Right lobe of liver (tissue), 6 donors: ENCODE measurements around the gene MRGPRX2. TPM values are rescaled to one million over a fixed set of nuclear protein-coding genes. Genes with fewer than 3 reads are reported as not detected.

ENCODE experiments used
- ATAC-seq, 4 donors: fragments of 200-7000 bp; cut with Tn5 transposase; one replicate each; pipeline ENCODE4 v1.9.1; 2020; ENCODE audit warnings: mild to moderate bottlenecking in 4 of 4, moderate library complexity in 4 of 4
- DNase-seq, 3 donors: peaks; one replicate each; pipeline ENCODE4 v3.0.0-alpha.2; 2020
- H3K27ac ChIP-seq, 3 donors: fragments of 200-600 bp; one replicate each; pipeline ENCODE4 v1.8.0; 2022
- H3K27me3 ChIP-seq, 2 donors: fragments of 200-600 bp; one replicate each; pipeline ENCODE4 v1.8.0; 2022
- H3K36me3 ChIP-seq, 4 donors: fragments of 200-600 bp; sonication (generic) in 1 of 4; one replicate each; pipeline versions ENCODE4 v1.5.1 to v1.8.0; 2017 to 2022; ENCODE audit warnings: control low read depth in 1 of 4
- H3K4me1 ChIP-seq, 4 donors: fragments of 200-600 bp; sonication (generic) in 1 of 4; one replicate each; pipeline versions ENCODE4 v1.5.1 to v1.8.0; 2017 to 2022; ENCODE audit warnings: control low read depth in 1 of 4
- H3K4me3 ChIP-seq, 3 donors: fragments of 200-600 bp; one replicate each; pipeline ENCODE4 v1.8.0; 2022
- H3K9me3 ChIP-seq, 4 donors: fragments of 200-600 bp; sonication (generic) in 1 of 4; one replicate each; pipeline versions ENCODE4 v1.5.1 to v1.8.0; 2017 to 2022; ENCODE audit warnings: control low read depth in 1 of 4
- CTCF ChIP-seq, 4 donors: fragments of 200-600 bp in 3 of 4; fragments of 450-650 bp in 1 of 4; IDR thresholded peaks; one replicate each; pipeline versions ENCODE4 v1.5.1 to v1.8.0; 2016 to 2022; ENCODE audit warnings: antibody characterized with exemption in 4 of 4, mild to moderate bottlenecking in 2 of 4
- POLR2A ChIP-seq: fragments of 450-650 bp; IDR thresholded peaks from one replicate; pipeline ENCODE4 v1.6.1; 2017; ENCODE audit warnings: antibody characterized with exemption, mild to moderate bottlenecking
- WGBS: methylation state at CpG from one replicate; pipeline ENCODE4 v1.1.6; 2018; ENCODE audit warnings: low coverage, low lambda C conversion rate; ENCODE audit not compliant: insufficient coverage; ENCODE audit errors: missing lambda C conversion rate; 5-methylcytosine and 5-hydroxymethylcytosine counted together
- intact Hi-C, 2 donors: fragments of 100-400 bp; cut with DNase I; formaldehyde crosslinking; loops; one replicate each; pipeline versions ENCODE4 v1.11.2 to v1.14.1; 2022
- total RNA-seq, 6 experiments: library from RNA; depleted of rRNA in 2 of 6; stranded (reverse); fragments of >200 nt in 2 of 6; fragmentation: NEBNext Ultra II Directional in 3 of 6; extraction: Animal tissue kit (Norgen Biotek cat#: 25700) in 3 of 6; gene quantifications; one replicate each; pipeline versions ENCODE4 v1.1.0 to v1.2.4, GENCODE V29; 2016 to 2023
- donor health status: DM: no; HTN: yes; CAD: no.
- donor health status: DM: no; HTN: no; CAD: no.
- donor health status: DM: no; HTN: no; CAD: no.
- donor health status: DM: no; HTN: yes; CAD: no.
- donor health status: DM: no; HTN: yes; CAD: no.

The MRGPRX2 gene
- total RNA-seq, 6 experiments from 2014 or later, result not detected

- Histone ChIP-seq H3K27me3 (no peaks in the 10 kb centered on the region), H3K27ac (no peak overlapping the region), H3K4me3 (no peak overlapping the region), H3K36me3 (no peaks in the 10 kb centered on the region), H3K9me3 (no peaks in the 10 kb centered on the region), H3K4me1 (peaks cover 0 to 4% (median 0%) of the 10 kb centered on the region in 4 donors)
- DNase-seq, result no peak
- no peak for ATAC-seq
- no peak for TF ChIP-seq CTCF (IDR thresholded peaks at IDR 0.05)
- TF ChIP-seq POLR2A, result no peak
- WGBS, result 52% methylated on average over 9 of the region's 10 CpGs
- intact Hi-C loops, result loop anchor here in 1 of 2 donors (10.0 kb wide), 1 partner anchor 481 kb away; no protein-coding TSS in a partner anchor
Measured at GRCh38 chr11:19073454-19074415, 13.2 kb upstream of the MRGPRX2 start.

GRCh38 chr11:19072464-19072863 lies 11.9 kb upstream of the MRGPRX2 start:
- Histone ChIP-seq H3K36me3 (no peaks in the 10 kb centered on the region), H3K4me1 (peaks cover 0 to 4% (median 0%) of the 10 kb centered on the region in 4 donors), H3K27me3 (no peaks in the 10 kb centered on the region), H3K9me3 (no peaks in the 10 kb centered on the region), H3K4me3 (no peak overlapping the region), H3K27ac (no peak overlapping the region)
- ATAC-seq (no peak), DNase-seq (no peak)
- TF ChIP-seq POLR2A (no peak), CTCF (IDR thresholded peaks at IDR 0.05) (no peak)
- intact Hi-C loops, result loop anchor here in 1 of 2 donors (10.0 kb wide), 1 partner anchor 482 kb away; no protein-coding TSS in a partner anchor
- 80% methylated on average over 3 of the region's 5 CpGs for WGBS

- TF ChIP-seq POLR2A, result no peak
- peak; percentile 91 to 95 (median 92) for TF ChIP-seq CTCF (IDR thresholded peaks at IDR 0.05)
- Histone ChIP-seq H3K27ac (no peak overlapping the region), H3K4me3 (no peak overlapping the region), H3K4me1 (no peaks in the 10 kb centered on the region), H3K36me3 (no peaks in the 10 kb centered on the region), H3K27me3 (no peaks in the 10 kb centered on the region), H3K9me3 (no peaks in the 10 kb centered on the region)
- 2% methylated on average over 11 of the region's 11 CpGs for WGBS
- ATAC-seq (peak; percentile 98 to 100 (median 98)), DNase-seq (peak; percentile 74 to 79 (median 78))
- intact Hi-C loops, result loop anchor here in 1 of 2 donors (10.0 kb wide), 1 partner anchor 484 kb away; no protein-coding TSS in a partner anchor
Measured at GRCh38 chr11:19071255-19071654, 10.7 kb upstream of the MRGPRX2 start.

DNA sequence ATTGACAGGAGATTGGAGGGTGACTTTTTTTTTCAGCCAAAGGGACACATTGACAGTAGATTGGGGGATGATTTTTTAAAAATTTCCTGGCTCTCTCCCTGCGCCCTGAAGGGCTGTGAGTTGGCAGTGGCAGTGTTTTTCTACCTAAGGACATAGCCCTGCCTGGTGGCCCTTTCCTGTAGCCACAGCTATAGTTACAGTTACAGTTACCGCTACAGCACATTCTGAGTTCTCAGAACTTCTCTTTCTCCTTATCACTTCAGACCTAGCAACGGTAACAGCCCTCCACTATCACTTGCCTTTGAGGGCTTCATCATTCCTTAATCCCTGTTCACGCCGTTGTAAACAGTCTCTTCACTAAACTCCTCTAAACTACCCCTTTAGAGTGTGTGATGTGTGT lies 684 bp downstream of the MRGPRX2 start:
- H3K4me3 ChIP-seq, result no peak overlapping the region
- no peaks in the 10 kb centered on the region for H3K4me1 ChIP-seq
- no peak for DNase-seq
- 44% methylated on average over 5 of the region's 5 CpGs for WGBS
- no peaks in the 10 kb centered on the region for H3K9me3 ChIP-seq
- H3K36me3 ChIP-seq, result no peaks in the 10 kb centered on the region
- no peak for ATAC-seq
- H3K27ac ChIP-seq, result no peak overlapping the region
- intact Hi-C loops, result no loop called here
- TF ChIP-seq CTCF (IDR thresholded peaks at IDR 0.05), result no peak
- no peak for TF ChIP-seq POLR2A
- H3K27me3 ChIP-seq, result no peaks in the 10 kb centered on the region
